ENCODE data around the gene PPM1G.
A peak's percentile ranks its signal among the peaks of the same experiment; 100 is the strongest.
"Not testable (repeated sequence)": the region's sequence is repeated elsewhere in the genome, so short reads cannot be mapped to it uniquely, and the experiment has no call there.

The PPM1G gene

DNA sequence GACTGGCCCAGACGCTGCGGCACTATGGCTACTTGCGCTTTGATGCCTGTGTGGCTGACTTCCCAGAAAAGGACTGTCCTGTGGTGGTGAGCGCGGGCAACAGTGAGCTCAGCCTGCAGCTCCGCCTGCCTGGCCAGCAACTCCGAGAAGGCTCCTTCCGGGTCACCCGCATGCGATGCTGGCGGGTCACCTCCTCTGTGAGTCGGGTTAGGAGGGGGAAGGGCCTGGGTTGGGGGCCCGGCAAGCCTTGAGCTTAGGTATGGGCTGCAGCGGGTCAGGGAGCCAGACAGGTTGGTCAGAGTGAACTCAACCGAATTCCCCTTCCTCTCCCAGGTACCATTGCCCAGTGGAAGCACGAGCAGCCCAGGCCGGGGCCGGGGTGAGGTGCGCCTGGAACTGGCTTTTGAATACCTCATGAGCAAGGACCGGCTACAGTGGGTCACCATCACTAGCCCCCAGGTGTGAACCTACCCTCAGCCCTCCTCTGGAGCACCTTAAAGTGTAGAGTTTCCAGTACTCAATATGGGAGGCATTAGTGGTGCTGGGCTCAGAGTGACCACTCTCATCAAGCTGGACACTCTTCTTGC, 33.8 kb downstream of the PPM1G start:
- DNase-seq (ENCODE audit: low spot score): no peak

DNA sequence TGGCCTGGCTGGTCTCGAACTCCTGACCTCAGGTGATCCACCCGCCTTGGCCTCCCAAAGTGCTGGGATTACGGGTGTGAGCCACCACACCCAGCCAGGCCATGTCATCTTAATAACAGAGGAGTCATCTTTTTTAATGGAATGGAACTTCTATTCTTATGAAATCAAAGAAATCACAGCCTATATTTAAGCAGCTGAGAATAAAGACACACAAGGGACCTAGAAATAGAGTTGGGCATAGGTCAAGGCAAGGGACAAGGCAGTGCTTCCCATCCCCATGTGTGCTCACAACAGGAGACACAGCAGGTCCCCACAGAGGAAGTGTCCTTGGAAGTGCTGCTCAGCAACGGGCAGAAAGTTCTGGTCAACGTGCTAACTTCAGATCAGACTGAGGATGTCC, 35.8 kb downstream of the PPM1G start:
- DNase-seq (ENCODE audit: low spot score): no peak

DNA sequence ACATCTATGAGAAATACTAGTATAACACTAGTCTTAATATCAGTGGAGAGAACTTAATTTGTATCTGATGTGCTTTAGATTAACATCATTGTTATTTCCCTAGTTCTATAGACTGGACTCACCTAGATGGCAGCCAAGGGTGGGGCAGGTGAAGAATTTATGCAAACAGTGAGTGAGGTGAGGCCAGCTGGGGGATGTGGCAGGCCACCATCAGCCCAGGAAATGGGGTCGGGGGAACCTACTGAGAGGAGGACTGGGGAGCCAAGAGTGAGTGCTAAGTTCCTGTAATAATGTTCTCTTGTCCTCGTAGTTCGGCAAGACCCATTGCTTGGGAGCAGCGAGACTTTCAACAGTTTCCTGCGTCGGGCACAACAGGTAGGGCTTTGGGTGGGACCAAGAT, 36.5 kb downstream of the PPM1G start:
- no peak for DNase-seq (ENCODE audit: low spot score)

DNA sequence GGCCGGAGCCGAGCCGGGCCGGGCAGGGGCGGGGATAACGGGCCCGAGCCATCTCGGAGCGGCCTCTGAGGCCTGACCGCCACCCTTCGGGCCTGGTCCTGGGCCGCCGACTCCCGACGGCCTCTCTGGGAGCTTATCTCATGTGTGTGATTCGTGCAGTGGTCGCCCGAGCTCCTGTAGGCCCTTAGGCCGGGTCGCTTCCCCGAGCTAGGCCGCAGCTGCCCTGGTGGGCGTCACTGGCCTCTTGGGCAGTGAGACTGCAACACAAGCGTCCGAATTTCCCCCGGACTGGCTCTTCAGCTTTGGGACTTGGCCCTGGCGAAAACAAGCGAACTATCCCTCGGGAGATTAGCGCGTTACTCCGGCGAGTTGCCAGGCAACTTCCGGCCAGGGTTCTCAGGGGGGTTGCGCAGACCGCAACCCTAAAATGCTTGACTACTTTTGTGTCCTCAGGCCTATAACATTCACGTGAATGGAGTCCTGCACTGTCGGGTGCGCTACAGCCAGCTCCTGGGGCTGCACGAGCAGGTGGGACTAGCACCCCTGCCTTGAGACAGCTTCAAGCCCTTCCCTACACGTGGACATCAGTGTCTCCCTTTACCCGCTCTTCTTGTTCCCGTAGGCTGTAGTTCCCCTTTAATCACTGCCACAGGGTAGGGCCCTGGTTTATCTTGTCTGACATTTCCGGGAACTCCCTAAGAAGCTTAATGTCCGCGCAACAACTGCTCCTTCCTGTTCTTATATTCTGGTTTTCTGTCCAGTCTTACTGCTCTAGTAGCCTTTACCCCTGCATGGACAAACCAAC, 38.4 kb downstream of the PPM1G start:
- DNase-seq (ENCODE audit: low spot score): peak; percentile 28

DNA sequence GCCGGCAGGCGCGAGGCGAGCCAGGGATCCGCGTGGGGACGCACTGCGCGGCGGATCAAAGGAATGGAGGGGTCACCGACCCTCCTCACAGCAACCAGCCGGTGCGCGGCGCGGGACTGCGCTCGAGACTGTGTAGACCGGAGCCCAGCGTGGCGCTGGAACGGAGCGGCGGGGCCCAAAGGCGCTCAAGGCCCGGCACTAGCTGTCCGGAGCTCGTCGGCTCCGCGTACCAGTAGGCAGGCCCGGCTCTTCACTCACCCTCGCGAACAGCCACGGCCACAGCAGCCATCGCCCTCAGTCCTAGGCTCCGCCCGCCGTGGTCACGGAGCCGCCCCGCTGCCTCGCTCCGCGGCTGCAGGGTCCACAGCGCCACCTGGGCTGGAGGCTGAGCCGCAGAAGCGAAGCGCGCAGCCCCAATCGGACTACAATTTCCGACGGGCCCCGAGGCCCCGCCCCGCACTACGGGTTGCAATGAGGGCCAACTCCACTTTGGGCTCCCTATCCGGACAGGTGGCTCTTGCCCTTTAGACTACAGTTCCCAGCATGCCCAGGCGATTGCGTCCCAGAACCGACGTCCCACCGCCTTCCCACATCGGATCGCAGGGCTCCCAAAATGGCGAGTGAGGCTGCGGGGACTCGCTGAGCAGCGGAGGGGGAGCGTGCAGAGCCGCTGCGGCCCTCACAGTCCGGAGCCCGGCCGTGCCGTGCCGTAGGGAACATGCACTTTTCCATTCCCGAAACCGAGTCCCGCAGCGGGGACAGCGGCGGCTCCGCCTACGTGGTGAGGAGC, 39.2 kb downstream of the PPM1G start, which contains the start of the genes EIF2B4 and SNX17:
TSS of gene EIF2B4 (minus strand) at position 313 of the 790 bp plus-strand sequence. CDS start at position 289, 24 bp downstream.
TSS of gene SNX17 (plus strand) at position 591 of the 790 bp plus-strand sequence. CDS start at position 719, 128 bp downstream.
- DNase-seq (ENCODE audit: low spot score): peak; percentile 97

DNA sequence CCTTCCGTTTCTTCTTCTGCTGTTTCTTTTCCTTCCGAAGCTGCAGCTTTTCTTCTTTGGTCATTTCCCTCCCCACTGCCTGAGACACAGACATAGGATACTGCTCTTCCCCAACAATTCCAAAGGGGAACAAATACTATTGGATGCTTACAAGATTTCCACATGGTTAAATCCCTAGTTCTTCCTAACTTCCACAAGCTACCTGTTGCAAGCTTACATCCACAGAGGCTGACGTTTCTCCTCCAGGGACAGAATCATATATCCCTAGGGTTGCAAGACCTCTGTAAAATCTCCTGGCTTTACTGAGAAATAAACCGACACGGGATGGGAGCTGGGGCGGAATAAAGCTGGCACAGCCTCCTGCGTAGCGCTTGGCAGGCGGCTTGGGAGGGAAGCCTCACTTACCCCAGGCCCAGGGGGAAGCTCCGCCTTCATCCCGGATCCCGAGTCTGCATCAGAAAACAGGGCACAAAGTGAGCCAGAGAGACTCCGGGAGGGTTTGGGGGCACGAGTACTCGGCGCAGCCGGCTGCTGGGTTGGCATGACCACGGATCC, 39.8 kb downstream of the PPM1G start:
- peak; percentile 84 for DNase-seq (ENCODE audit: low spot score)

DNA sequence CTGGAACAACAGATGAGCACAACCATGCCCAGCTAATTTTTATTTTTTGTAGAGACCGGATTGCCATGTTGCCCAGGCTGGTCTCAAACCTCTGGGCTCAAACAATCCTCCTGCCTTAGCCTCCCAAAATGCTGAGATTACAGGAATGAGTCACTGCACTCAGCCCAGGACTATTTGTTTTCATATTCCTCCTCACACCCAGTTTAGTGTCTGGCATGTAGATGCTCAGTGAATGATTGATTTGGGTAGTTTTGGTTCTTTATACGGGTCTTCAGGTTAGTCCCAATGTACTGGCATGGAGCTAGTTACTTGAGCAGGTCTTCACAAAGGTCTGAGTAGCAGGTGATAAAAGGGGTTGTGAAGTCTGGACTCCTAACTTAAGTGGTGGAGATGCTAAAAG, 45.5 kb downstream of the PPM1G start:
- no peak for DNase-seq (ENCODE audit: low spot score)

DNA sequence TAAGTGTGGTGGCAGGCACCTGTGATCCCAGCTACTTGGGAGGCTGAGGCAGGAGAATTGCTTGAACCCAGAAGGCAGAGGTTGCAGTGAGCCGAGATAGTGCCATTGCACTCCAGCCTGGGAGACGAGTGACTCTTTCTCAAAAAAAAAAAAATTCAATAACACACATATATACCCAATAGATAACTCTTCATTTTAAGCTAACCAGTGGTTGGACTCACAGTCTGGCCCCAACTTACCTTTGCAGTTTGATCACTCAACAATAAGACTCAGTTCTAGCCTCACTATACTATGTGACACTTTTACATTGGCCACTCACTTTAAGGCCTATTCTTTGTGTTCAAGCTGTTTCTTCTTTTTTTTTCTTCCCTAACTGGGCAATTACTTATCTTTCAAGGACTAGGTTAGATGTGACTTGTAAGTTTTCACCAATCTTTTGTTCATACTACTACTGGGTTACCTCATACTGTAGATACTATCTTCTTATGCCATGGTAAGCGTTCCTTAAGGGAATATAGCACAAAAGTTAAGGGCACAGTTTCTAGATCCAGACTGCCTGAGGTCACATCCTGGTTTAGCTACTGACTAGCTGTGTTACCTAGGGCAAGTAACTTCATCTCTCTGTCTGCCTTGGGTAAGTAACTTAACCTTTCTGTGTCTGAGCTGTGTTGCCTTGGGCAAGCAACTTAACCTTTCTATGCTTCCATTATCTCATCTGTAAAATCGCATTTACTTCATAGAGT, 46.5 kb downstream of the PPM1G start:
- no peak for DNase-seq (ENCODE audit: low spot score)

DNA sequence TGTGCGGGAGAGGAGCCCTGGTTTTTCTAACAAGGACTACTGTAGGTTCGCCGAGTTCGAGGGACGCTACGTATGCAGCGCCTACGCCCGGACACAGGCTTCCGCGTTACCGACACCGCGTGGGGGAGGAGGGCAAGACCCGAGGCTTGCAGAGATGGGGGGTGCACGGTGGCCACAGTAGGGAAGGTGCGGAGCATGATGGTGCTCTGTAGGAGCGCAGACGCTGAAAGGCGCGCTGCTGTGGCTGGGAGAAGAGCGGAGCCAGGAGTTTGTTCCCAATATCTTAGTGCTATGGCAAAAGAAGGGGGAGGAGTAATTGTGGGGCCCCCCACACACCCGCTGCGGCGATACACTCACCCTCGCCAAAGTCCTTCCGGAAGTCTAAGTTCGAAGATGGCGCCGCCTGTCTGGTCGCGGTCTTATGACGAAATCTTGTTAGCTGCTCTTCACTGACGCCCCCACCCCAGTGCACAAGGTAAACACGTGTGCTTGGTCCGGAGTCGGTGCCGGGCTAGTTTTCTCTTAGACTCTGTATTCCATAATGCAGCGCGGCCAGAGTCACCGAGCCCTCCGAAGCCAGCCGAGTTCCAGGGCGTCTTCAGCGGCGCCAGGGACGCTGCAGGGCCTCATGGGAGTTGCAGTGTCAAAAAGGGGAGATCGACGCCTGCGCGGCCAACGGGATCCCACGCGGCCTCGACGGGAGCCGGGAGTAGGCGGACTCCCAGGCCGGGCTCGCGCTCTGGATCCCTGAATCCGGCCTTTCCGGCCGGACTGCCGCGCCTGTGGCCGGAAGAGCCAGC, 52.8 kb downstream of the PPM1G start, which contains the start of gene GTF3C2:
TSS of gene GTF3C2 (minus strand) at position 383 of the 800 bp plus-strand sequence. CDS start 13,210 bp downstream, outside the sequence.
- peak; percentile 94 for DNase-seq (ENCODE audit: low spot score)

DNA sequence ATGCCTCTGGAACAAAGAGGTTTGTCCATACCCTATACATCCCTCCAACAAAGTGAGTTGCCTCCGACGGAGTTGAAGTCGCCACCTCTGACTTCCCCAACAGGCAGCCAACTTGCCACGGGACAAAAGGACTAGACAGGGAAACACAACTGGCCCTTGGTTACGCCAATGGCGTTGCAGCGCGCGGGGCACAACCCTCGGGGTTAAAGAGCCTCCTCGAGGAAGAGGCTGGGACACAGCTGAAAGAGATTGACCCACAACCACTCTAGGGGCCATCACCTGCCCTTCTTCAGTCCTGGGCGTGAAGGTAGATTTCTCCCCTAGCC, 53.4 kb downstream of the PPM1G start:
- DNase-seq (ENCODE audit: low spot score): peak; percentile 53

DNA sequence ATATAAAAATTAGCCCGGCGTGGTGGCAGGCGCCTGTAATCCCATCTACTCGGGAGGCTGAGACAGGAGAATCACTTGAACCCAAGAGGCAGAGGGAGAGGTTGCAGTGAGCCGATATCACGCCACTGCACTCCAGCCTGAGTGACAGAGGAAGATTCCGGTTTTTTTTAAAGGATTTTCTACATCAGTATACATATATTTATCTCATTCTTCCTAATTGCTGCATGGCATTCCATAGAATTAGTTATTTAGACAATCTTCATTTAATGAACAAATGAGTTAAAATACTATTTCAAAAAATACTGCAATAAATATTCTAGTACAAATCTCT, 54.8 kb downstream of the PPM1G start:
- DNase-seq (ENCODE audit: low spot score): no peak

DNA sequence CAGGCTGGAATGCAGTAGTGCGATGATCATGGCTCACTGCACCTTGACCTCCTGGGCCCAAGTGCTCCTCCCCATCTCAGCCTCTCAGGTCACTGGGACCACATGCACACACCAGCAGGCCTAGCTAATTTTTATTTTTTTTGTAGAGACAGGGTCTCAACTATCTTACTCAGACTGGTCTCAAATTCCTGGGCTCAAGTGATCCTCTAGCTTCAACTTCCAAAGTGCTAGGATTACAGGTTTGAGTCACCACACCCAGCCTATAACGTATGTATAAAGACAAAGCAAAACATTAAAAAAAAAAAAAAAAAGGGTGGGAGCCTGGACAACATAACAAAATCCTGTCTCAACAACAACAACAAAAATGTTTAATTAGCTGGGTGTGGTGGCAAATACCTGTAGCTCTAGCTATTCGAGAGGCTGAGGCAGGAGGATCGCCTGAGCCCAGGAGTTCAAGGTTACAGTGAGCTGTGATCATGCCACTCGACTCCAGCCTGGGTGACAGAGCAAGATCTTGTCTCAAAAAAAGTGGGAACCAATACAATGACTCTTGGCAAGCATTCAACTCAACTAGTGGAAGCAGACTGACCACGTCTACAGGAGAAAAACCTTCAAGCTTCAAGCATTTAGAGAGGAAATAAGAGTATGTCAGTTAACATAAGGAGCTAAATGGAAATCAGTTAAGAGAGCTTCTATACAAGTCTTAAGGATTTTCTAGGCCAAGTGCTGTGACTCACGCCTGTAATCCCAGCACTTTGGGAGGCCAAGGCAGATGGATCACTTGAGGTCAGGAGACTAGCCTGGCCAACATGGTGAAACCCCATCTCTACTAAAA, 55.4 kb downstream of the PPM1G start:
- no peak for DNase-seq (ENCODE audit: low spot score)

DNA sequence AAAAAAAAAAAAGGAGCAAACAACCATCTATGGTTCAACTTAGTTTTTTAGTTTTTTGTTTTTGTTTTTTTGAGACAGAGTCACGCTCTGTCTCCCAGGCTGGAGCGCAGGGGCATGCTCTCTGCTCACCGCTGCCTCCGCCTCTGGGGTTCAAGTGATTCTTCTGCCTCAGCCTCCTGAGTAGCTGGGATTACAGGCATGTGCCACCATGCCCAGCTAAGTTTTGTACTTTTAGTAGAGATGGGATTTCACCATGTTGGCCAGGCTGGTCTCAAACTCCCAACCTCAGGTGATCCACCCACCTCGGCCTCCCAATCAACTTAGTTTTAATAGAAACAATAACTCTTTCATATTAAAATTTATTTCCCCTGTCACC, 56.0 kb downstream of the PPM1G start:
- DNase-seq (ENCODE audit: low spot score): not testable (repeated sequence)

DNA sequence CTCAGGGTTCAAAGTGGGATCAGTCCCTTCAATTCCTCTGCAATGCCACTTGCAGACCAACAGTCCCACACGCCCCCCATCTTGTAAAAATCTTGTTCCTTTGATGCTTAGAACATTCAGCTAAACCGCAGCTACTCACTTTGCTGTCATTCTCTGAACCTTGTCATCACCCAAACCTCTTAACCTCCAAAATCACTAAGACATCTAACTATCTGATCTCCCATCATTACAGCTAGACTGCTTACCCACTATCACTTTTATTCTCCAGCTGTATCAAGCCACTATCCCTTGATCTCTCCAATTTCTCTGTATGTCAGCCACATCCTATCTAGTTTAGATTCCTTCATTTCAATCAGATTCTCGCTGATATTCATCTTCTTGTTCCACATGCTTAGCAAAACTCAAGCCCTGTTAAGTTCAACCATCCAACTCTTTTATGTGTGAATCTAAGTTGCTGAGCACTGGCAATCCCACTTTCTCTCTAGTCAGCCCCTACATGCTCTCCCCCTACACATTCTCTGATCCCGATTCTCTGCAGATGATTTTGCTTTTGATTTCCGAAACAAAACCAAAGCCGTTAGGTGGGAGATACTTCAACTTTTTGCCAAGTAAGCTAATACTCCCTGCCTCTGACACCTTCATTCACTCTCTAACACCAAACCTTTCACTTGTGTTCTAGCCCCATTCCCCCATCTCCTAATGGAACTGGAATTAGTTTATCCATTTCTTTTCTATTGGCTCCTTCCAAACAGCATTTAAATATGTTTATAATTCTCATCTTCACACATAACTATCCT, 57.4 kb downstream of the PPM1G start:
- no peak for DNase-seq (ENCODE audit: low spot score)

DNA sequence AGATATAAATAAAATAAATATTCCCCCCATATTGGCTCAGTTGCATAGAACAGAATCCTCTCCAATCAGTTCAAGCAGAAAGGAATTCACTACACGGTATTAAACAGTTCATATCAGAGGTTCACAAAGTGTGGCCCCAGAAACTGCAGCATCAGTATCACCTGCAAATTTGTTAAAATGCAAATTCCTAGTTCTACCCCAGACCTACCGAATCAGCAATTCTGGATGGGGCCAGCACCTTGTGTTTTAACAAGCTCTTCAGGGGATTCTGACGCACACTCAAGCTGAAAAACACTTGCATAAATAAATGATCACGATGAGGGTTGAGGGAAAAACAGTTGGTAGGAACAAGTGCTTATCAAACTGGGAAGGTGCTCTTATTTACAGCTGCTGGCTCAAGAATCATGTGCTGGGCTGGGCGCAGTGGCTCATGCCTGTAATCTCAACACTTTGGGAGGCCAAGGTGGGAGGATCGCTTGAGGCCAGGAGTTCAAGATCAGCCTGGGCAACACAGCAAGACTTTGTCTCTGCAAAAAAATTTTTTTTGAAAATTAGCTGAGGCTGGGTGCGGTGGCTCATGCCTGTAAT, 59.2 kb downstream of the PPM1G start:
- DNase-seq (ENCODE audit: low spot score): no peak

DNA sequence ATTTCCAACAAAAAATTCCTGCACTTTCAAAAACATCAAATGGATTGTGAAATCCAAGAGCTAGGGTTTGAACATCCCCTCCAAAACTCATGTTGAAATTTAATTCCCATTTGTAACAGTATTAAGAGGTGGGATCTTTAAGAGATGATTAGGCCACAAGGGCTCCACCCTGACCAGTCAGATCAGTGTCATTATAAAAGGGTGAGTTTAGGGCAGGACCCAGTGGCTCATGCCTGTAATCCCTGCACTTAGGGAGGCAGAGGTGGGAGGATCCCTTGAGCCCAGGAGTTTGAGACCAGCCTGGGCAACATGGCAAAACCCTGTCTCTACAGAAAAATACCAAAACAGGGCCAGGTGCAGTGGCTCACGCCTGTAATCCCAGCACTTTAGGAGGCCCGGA, 61.8 kb downstream of the PPM1G start:
- no peak for DNase-seq (ENCODE audit: low spot score)

DNA sequence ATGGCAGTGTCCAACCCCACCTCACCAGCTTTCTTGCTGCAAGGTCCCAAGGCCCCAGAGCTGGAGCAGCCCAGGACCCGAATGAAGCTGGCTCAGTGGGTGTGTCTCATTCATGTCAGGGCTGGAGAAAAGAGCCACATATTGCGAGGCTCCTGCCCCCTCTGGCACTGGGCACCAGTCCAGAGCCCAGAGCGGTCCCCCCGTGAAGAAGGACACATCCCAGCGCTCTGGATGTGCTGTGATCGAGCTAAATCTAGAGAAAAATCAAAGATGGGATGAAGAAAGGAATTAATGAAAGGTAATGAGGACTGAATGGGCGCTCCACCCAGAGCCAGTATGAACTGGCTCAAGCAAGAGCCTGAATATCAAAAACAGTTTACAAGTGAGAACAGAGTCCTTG, 73.2 kb downstream of the PPM1G start:
- no peak for DNase-seq (ENCODE audit: low spot score)

DNA sequence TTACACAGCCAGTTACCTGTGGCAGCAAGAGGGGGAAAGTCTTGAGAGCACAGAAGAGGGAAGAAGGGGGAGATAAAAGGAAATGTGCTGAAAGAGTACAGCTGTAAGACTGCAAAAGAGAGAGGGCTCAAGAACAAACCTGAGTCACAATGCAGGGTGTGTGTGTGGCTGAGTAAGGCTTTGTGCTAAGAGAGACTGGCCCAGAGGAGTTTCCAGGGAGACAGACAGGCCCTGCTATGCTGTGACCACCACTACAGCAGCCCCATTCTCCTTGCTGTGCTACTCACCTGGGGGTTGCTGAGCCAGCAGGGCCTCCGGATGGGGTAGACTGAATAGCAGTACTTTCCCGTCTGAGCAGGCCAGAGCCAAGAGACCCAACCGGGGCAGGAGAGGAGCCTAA, 74.1 kb downstream of the PPM1G start:
- no peak for DNase-seq (ENCODE audit: low spot score)
